CD14-positive monocyte (primary cell): ENCODE data around the gene AKAP12. TPM values are rescaled to one million over a fixed set of nuclear protein-coding genes. Genes with fewer than 3 reads are reported as not detected.

ENCODE experiments used
- DNase-seq, 3 donors: peaks; one replicate each; pipeline ENCODE4 v3.0.0-alpha.2; 2011 to 2022
- H2AFZ ChIP-seq: 2 replicates; pipeline ENCODE4 v1.6.0; 2012; ENCODE audit warnings: mild to moderate bottlenecking, low read depth, low read length, inconsistent platforms; ENCODE audit not compliant: insufficient read depth, poor library complexity, severe bottlenecking
- H3K27ac ChIP-seq, 2 donors: 1 replicate in 1 of 2; 2 replicates in 1 of 2; pipeline ENCODE4 v1.5.1; 2012 to 2013; ENCODE audit warnings: low read length in 2 of 2, control low read depth in 1 of 2, inconsistent platforms in 1 of 2, low read depth in 1 of 2, mild to moderate bottlenecking in 1 of 2
- H3K27me3 ChIP-seq, 2 donors: one replicate each; pipeline versions ENCODE4 v1.6.0 to v1.6.1; 2011 to 2013; ENCODE audit warnings: low read length in 2 of 2; ENCODE audit not compliant: control insufficient read depth in 2 of 2, insufficient read depth in 2 of 2
- H3K36me3 ChIP-seq, 2 donors: replicated peaks in 1 of 2; 1 replicate in 1 of 2; 2 replicates in 1 of 2; pipeline versions ENCODE4 v1.5.1 to v1.6.1; 2012 to 2013; ENCODE audit warnings: low read length in 2 of 2, control low read depth in 1 of 2, inconsistent platforms in 1 of 2, mild to moderate bottlenecking in 1 of 2; ENCODE audit not compliant: insufficient read depth in 2 of 2, control insufficient read depth in 1 of 2
- H3K4me1 ChIP-seq, 2 donors: 1 replicate in 1 of 2; 2 replicates in 1 of 2; pipeline versions ENCODE4 v1.5.1 to v1.6.1; 2012 to 2013; ENCODE audit warnings: low read length in 2 of 2, control low read depth in 1 of 2, inconsistent platforms in 1 of 2, mild to moderate bottlenecking in 1 of 2, moderate library complexity in 1 of 2; ENCODE audit not compliant: insufficient read depth in 2 of 2, control insufficient read depth in 1 of 2
- H3K4me2 ChIP-seq: replicated peaks from 2 replicates; pipeline ENCODE3; 2012; ENCODE audit warnings: low read length, moderate library complexity, mild to moderate bottlenecking; ENCODE audit not compliant: poor library complexity, severe bottlenecking; ENCODE audit errors: extremely low read depth
- H3K4me3 ChIP-seq, 3 experiments: fragments of 200-600 bp in 1 of 3; sonication (generic) in 1 of 3; replicated peaks in 1 of 3; 1 replicate in 2 of 3; 2 replicates in 1 of 3; pipeline ENCODE4 v1.5.1; 2011 to 2013; ENCODE audit warnings: low read length in 3 of 3, mild to moderate bottlenecking in 3 of 3, control low read depth in 2 of 3, low read depth in 2 of 3, inconsistent platforms in 1 of 3, moderate library complexity in 1 of 3
- H3K79me2 ChIP-seq: 2 replicates; pipeline ENCODE4 v1.6.0; 2012; ENCODE audit warnings: mild to moderate bottlenecking, control low read depth, inconsistent platforms, low read length, moderate library complexity; ENCODE audit not compliant: insufficient read depth
- H3K9ac ChIP-seq: 2 replicates; pipeline ENCODE4 v1.6.0; 2017; ENCODE audit warnings: low read length, mild to moderate bottlenecking; ENCODE audit not compliant: insufficient read depth, poor library complexity, severe bottlenecking
- H3K9me3 ChIP-seq, 2 donors: replicated peaks in 1 of 2; 1 replicate in 1 of 2; 2 replicates in 1 of 2; pipeline versions ENCODE4 v1.5.1 to v1.6.1; 2012 to 2013; ENCODE audit warnings: low read length in 2 of 2, control low read depth in 1 of 2; ENCODE audit not compliant: control insufficient read depth in 1 of 2, insufficient read depth in 1 of 2
- H4K20me1 ChIP-seq: 2 replicates; pipeline ENCODE4 v1.6.0; 2012; ENCODE audit warnings: mild to moderate bottlenecking, low read length, control low read depth, moderate library complexity; ENCODE audit not compliant: insufficient read depth
- H3K27ac Mint-ChIP-seq, 7 donors: one replicate each; pipeline ENCODE4 v1.8.0; 2020; ENCODE audit warnings: mild to moderate bottlenecking in 7 of 7, mixed read lengths in 7 of 7, moderate library complexity in 6 of 7, inconsistent platforms in 2 of 7
- H3K27me3 Mint-ChIP-seq, 3 donors: one replicate each; pipeline ENCODE4 v1.8.0; 2021 to 2022; ENCODE audit warnings: low read depth in 3 of 3, mild to moderate bottlenecking in 3 of 3, mixed read lengths in 3 of 3, moderate library complexity in 3 of 3, inconsistent platforms in 1 of 3
- H3K36me3 Mint-ChIP-seq, 2 donors: one replicate each; pipeline ENCODE4 v1.8.0; 2020; ENCODE audit warnings: mixed read lengths in 2 of 2, inconsistent platforms in 1 of 2, mild to moderate bottlenecking in 1 of 2
- H3K4me1 Mint-ChIP-seq: one replicate; pipeline ENCODE4 v1.8.0; 2020; ENCODE audit warnings: mild to moderate bottlenecking, mixed read lengths
- H3K4me3 Mint-ChIP-seq, 2 donors: one replicate each; pipeline ENCODE4 v1.8.0; 2020; ENCODE audit warnings: mild to moderate bottlenecking in 2 of 2, mixed read lengths in 2 of 2, moderate library complexity in 1 of 2
- H3K9me3 Mint-ChIP-seq, 7 donors: one replicate each; pipeline ENCODE4 v1.8.0; 2020 to 2022; ENCODE audit warnings: mixed read lengths in 7 of 7, mild to moderate bottlenecking in 6 of 7, moderate library complexity in 6 of 7, inconsistent platforms in 2 of 7
- WGBS: methylation state at CpG from one replicate; pipeline ENCODE4 v1.1.5; 2013; ENCODE audit warnings: missing lambda C conversion rate; ENCODE audit not compliant: insufficient coverage; 5-methylcytosine and 5-hydroxymethylcytosine counted together
- intact Hi-C, 2 donors: fragments of 100-400 bp; cut with micrococcal nuclease; formaldehyde crosslinking; loops; one replicate each; pipeline versions ENCODE4 v1.15.0 to v1.15.1; 2023
- polyA plus RNA-seq, 3 donors: library from polyadenylated mRNA; depleted of rRNA in 1 of 3; unstranded in 2 of 3; stranded (reverse) in 1 of 3; fragments of 300-500 nt in 2 of 3; fragments of >200 nt in 1 of 3; fragmentation: Illumina TruSeq in 2 of 3; gene quantifications; 1 replicate in 2 of 3; 2 replicates in 1 of 3; pipeline ENCODE4 v1.2.3, GENCODE V29; 2012 to 2021
- TF ChIP-seq, protein P1 (sequence below): fragments of 200-600 bp; IDR thresholded peaks from one replicate; pipeline ENCODE4 v1.8.0; 2022; ENCODE audit warnings: antibody characterized with exemption, mild to moderate bottlenecking

The AKAP12 gene
- polyA plus RNA-seq, 3 donors: 0.01 TPM; not detected in 2

DNA sequence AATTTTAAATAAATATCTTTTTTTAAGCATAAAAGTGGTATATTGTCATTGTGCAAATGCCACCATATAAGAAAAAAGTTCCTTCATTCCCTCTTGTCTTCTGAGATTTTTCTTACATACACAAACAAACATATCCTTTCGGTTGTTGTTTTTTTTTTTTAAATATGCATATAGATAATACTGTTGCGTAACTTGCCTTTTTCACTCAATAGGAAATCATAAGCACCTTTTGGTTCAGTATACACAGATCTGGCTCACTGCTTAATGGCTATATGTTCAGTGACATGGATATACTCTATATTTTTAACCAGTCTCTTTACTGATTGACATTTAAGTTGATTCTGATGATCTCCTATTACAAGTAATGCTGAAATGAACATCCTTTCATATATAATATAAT, 40.1 kb downstream of the AKAP12 start:
- H4K20me1 ChIP-seq: no peaks in the 10 kb centered on the region
- Mint-ChIP-seq H3K4me1 (no peaks in the 10 kb centered on the region), H3K9me3 (peaks cover 0 to 1% (median 0%) of the 10 kb centered on the region in 7 donors), H3K27ac (no peak overlapping the region), H3K4me3 (no peak overlapping the region), H3K27me3 (peaks cover 10 to 15% (median 12%) of the 10 kb centered on the region in 3 donors), H3K36me3 (no peaks in the 10 kb centered on the region)
- H3K27me3 ChIP-seq: no peaks in the 10 kb centered on the region
- intact Hi-C loops: no loop called here
- H3K27ac ChIP-seq: no peak overlapping the region
- no CpG with 5 or more reads among the region's 2 CpGs for WGBS
- no peak overlapping the region for H3K4me3 ChIP-seq
- no peak overlapping the region for H2AFZ ChIP-seq
- no peak for DNase-seq
- no peaks in the 10 kb centered on the region for H3K36me3 ChIP-seq
- TF ChIP-seq, protein P1, sequence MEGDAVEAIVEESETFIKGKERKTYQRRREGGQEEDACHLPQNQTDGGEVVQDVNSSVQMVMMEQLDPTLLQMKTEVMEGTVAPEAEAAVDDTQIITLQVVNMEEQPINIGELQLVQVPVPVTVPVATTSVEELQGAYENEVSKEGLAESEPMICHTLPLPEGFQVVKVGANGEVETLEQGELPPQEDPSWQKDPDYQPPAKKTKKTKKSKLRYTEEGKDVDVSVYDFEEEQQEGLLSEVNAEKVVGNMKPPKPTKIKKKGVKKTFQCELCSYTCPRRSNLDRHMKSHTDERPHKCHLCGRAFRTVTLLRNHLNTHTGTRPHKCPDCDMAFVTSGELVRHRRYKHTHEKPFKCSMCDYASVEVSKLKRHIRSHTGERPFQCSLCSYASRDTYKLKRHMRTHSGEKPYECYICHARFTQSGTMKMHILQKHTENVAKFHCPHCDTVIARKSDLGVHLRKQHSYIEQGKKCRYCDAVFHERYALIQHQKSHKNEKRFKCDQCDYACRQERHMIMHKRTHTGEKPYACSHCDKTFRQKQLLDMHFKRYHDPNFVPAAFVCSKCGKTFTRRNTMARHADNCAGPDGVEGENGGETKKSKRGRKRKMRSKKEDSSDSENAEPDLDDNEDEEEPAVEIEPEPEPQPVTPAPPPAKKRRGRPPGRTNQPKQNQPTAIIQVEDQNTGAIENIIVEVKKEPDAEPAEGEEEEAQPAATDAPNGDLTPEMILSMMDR: no peak
- no peak overlapping the region for H3K4me2 ChIP-seq
- H3K9ac ChIP-seq: no peak overlapping the region
- H3K4me1 ChIP-seq: no peaks in the 10 kb centered on the region
- H3K9me3 ChIP-seq: no peaks in the 10 kb centered on the region
- H3K79me2 ChIP-seq: no peaks in the 10 kb centered on the region

DNA sequence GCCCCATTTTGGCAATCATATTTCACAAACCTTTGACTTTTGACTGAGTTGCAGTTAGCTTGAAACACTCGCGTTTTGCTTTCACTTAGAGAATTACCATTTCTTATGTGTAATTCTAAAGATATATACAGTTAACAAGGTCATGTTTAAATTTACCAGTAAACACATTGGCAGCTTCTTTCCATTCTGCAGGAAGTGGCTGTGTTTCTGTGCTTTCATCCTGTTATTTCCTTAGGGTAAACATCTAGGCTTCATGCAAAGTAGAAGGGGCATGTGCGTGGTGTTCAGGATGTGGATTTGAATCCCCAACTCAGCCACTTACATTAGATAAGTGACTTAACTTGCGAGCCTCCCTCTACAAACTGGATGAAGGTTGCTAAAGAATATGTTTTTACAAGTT, 41.1 kb downstream of the AKAP12 start:
- no peaks in the 10 kb centered on the region for H3K4me1 ChIP-seq
- no peak overlapping the region for H3K4me2 ChIP-seq
- Mint-ChIP-seq H3K9me3 (peaks cover 0 to 1% (median 0%) of the 10 kb centered on the region in 7 donors), H3K4me3 (no peak overlapping the region), H3K36me3 (no peaks in the 10 kb centered on the region), H3K4me1 (no peaks in the 10 kb centered on the region), H3K27ac (no peak overlapping the region), H3K27me3 (peaks cover 10 to 18% (median 12%) of the 10 kb centered on the region in 3 donors)
- H3K36me3 ChIP-seq: no peaks in the 10 kb centered on the region
- DNase-seq: no peak
- no peak overlapping the region for H3K9ac ChIP-seq
- H4K20me1 ChIP-seq: no peaks in the 10 kb centered on the region
- H3K79me2 ChIP-seq: no peaks in the 10 kb centered on the region
- intact Hi-C loops: no loop called here
- no CpG with 5 or more reads among the region's 4 CpGs for WGBS
- no peak overlapping the region for H3K4me3 ChIP-seq
- H2AFZ ChIP-seq: no peak overlapping the region
- TF ChIP-seq, protein P1: no peak
- no peaks in the 10 kb centered on the region for H3K27me3 ChIP-seq
- H3K27ac ChIP-seq: no peak overlapping the region
- H3K9me3 ChIP-seq: no peaks in the 10 kb centered on the region
